Vagina (tissue), 2 donors: ENCODE data around the gene HOXA10. TPM values are rescaled to one million over a fixed set of nuclear protein-coding genes. Genes with fewer than 3 reads are reported as not detected.

ENCODE experiments used
- DNase-seq, 2 donors: peaks; one replicate each; pipeline ENCODE4 v3.0.0-alpha.2; 2017; ENCODE audit errors: extremely low spot score in 2 of 2
- H3K27ac ChIP-seq: fragments of 200-600 bp; sonication (generic); one replicate; pipeline ENCODE4 v1.5.1; 2019
- H3K27me3 ChIP-seq: fragments of 200-600 bp; sonication (generic); one replicate; pipeline ENCODE4 v1.5.1; 2019
- H3K36me3 ChIP-seq, 2 donors: fragments of 200-600 bp; sonication (generic); one replicate each; pipeline ENCODE4 v1.5.1; 2017 to 2019
- H3K4me1 ChIP-seq: fragments of 200-600 bp; sonication (generic); one replicate; pipeline ENCODE4 v1.5.1; 2019
- H3K4me3 ChIP-seq, 2 donors: fragments of 200-600 bp; sonication (generic); 1 replicate in 1 of 2; 2 replicates in 1 of 2; pipeline ENCODE4 v1.5.1; 2016 to 2019
- H3K9me3 ChIP-seq: fragments of 200-600 bp; sonication (generic); one replicate; pipeline ENCODE4 v1.5.1; 2019
- CTCF ChIP-seq, 3 experiments: fragments of 450-650 bp in 2 of 3; fragments of 200-600 bp in 1 of 3; sonication (generic) in 1 of 3; IDR thresholded peaks; one replicate each; pipeline ENCODE4 v1.5.1; 2017 to 2019; ENCODE audit warnings: antibody characterized with exemption in 3 of 3, mild to moderate bottlenecking in 2 of 3, moderate library complexity in 2 of 3
- POLR2A ChIP-seq, 2 donors: fragments of 450-650 bp; IDR thresholded peaks; one replicate each; pipeline ENCODE4 v1.6.1; 2017; ENCODE audit warnings: antibody characterized with exemption in 2 of 2, mild to moderate bottlenecking in 2 of 2, moderate library complexity in 2 of 2
- POLR2AphosphoS5 ChIP-seq, 2 donors: sonication (generic); formaldehyde crosslinking; IDR thresholded peaks; one replicate each; pipeline ENCODE4 v1.9.0; 2017; ENCODE audit warnings: antibody characterized with exemption in 2 of 2, mild to moderate bottlenecking in 2 of 2, low read depth in 1 of 2; ENCODE audit not compliant: insufficient read depth in 1 of 2
- intact Hi-C: fragments of 100-400 bp; cut with DNase I; formaldehyde crosslinking; loops from one replicate; pipeline ENCODE4 v1.15.1; 2023
- total RNA-seq: library from RNA; depleted of rRNA; stranded (reverse); fragments of >200 nt; gene quantifications from one replicate; pipeline ENCODE4 v1.2.3, GENCODE V29; 2016

HOXA10 gene
- total RNA-seq, 1 donor from 2014 or later = 19.2 TPM

- H3K4me1 ChIP-seq = peaks cover 55% of the 10 kb centered on the region
- intact Hi-C loops = loop anchor here (10.0 kb wide), 1 partner anchor 945 kb away; the partner anchor contains the start of genes CBX3 and HNRNPA2B1
Observed at GRCh38 chr7:27149842-27150567, 24.1 kb downstream of the HOXA10 start.

GRCh38 chr7:27148756-27149641 lies 25.1 kb downstream of the HOXA10 start:
- no peaks in the 10 kb centered on the region for H3K27me3 ChIP-seq
- peak in 1 of 2 donors; percentile 84 for DNase-seq
- no peaks in the 10 kb centered on the region for H3K9me3 ChIP-seq
- peaks cover 0 to 7% of the 10 kb centered on the region in 2 donors for H3K36me3 ChIP-seq
- H3K27ac ChIP-seq = peak overlapping the region; percentile 84
- intact Hi-C loops = no loop called here
- peaks cover 48% of the 10 kb centered on the region for H3K4me1 ChIP-seq
- H3K4me3 ChIP-seq = peak overlapping the region; percentile 49 to 57
- no peak for TF ChIP-seq POLR2A (IDR thresholded peaks at IDR 0.05)
- no peak for TF ChIP-seq POLR2AphosphoS5 (IDR thresholded peaks at IDR 0.05; ENCODE audit: insufficient read depth in 1 of 2, low read depth in 1 of 2)
- no peak for TF ChIP-seq CTCF (IDR thresholded peaks at IDR 0.05)

More at GRCh38 chr7:27149842-27150567, 24.1 kb downstream of the HOXA10 start:
- no peaks in the 10 kb centered on the region for H3K27me3 ChIP-seq
- peak in 1 of 2 donors; percentile 88 for DNase-seq
- peak overlapping the region; percentile 84 for H3K27ac ChIP-seq
- no peaks in the 10 kb centered on the region for H3K9me3 ChIP-seq
- peak overlapping the region; percentile 49 to 57 for H3K4me3 ChIP-seq
- TF ChIP-seq CTCF (IDR thresholded peaks at IDR 0.05) (no peak), POLR2AphosphoS5 (IDR thresholded peaks at IDR 0.05; ENCODE audit: insufficient read depth in 1 of 2, low read depth in 1 of 2) (no peak), POLR2A (IDR thresholded peaks at IDR 0.05) (no peak)
- H3K36me3 ChIP-seq = no peaks in the 10 kb centered on the region

- Histone ChIP-seq H3K4me3 (peak overlapping the region; percentile 39 to 49), H3K4me1 (peaks cover 46% of the 10 kb centered on the region), H3K9me3 (no peaks in the 10 kb centered on the region), H3K36me3 (peaks cover 0 to 7% of the 10 kb centered on the region in 2 donors), H3K27me3 (no peaks in the 10 kb centered on the region), H3K27ac (peak overlapping the region; percentile 84)
- TF ChIP-seq POLR2AphosphoS5 (IDR thresholded peaks at IDR 0.05; ENCODE audit: insufficient read depth in 1 of 2, low read depth in 1 of 2) (no peak), POLR2A (IDR thresholded peaks at IDR 0.05) (no peak), CTCF (IDR thresholded peaks at IDR 0.05) (no peak)
- intact Hi-C loops = no loop called here
- peak in 1 of 2 donors; percentile 69 for DNase-seq
Observed at GRCh38 chr7:27148031-27148755, 25.9 kb downstream of the HOXA10 start.

GRCh38 chr7:27147199-27148030 lies 26.7 kb downstream of the HOXA10 start, which contains the start of gene HOXA6:
Gene HOXA6 (minus strand): TSS chr7:27147774. CDS start chr7:27147749, 25 bp downstream.
- Histone ChIP-seq H3K4me3 (peak within 1 kb of the TSS; percentile 39 to 49), H3K4me1 (peaks cover 46% of the 10 kb centered on the region), H3K36me3 (peaks cover 0 to 7% of the 10 kb centered on the region in 2 donors), H3K27ac (peak within 1 kb of the TSS; percentile 84), H3K27me3 (no peaks in the 10 kb centered on the region), H3K9me3 (no peaks in the 10 kb centered on the region)
- intact Hi-C loops = no loop called here
- DNase-seq = peak in 1 of 2 donors; percentile 85
- TF ChIP-seq POLR2A (IDR thresholded peaks at IDR 0.05) (no peak), CTCF (IDR thresholded peaks at IDR 0.05) (no peak), POLR2AphosphoS5 (IDR thresholded peaks at IDR 0.05; ENCODE audit: insufficient read depth in 1 of 2, low read depth in 1 of 2) (peak in 1 of 2 donors; percentile 5)
